ENCODE results near the gene CALB2.

CALB2 gene

DNA sequence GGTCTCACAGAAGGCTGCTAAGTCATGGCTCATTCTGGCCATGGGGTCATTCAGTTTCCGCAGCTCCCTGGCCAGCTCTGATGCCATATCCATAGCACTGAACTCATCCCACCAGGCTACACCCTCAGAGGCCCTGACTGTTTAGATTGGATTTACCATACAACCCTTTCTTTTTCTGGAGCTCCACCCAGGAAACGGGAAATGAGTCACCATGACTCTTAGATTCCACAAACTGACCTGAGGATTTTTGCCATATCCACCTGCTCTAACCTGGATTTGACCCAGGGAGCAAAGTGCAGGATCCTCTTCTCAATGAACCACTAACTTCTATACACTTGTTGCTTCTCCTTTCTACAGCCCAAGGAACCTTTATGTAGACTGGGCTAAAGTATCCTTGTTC, 20.3 kb upstream of the CALB2 start:
- H2AK5ac ChIP-seq (ENCODE audit: low read depth, low read length): no peak overlapping the region
- H2AFZ ChIP-seq (ENCODE audit: low read length): no peak overlapping the region
- H2BK120ac ChIP-seq (ENCODE audit: low read depth, low read length): no peak overlapping the region

DNA sequence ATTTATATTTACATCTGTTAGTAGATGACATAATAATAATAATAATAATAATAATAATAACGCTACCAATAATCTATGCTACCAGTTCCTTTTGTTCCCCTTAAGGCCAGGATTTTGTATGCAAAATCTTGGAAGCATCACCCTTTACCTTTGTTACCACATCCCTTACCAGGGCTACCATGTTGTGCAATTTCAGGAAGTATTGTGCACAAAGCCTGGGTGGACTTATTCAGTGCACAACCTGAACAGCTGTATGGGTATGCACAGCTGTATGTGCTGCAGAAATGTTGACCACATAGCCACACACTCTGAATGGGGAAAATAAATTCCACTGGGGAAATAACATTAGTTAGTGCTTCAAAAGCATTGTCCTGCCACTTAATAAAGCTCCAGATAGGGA, 19.9 kb upstream of the CALB2 start:
- Histone ChIP-seq H3K14ac (ENCODE audit: low read length) (no peak overlapping the region), H3K4ac (ENCODE audit: low read length) (no peak overlapping the region), H4K91ac (ENCODE audit: low read depth, low read length, poor library complexity) (no peak overlapping the region), H3K4me1 (ENCODE audit: control insufficient read depth in 2 of 2, insufficient read depth in 1 of 2, low read depth in 1 of 2, low read length in 2 of 2) (no peaks in the 10 kb centered on the region), H3K9me3 (replicated peaks in 1 of 2; ENCODE audit: control insufficient read depth in 2 of 2, insufficient read depth in 1 of 2, low read depth in 1 of 2, low read length in 2 of 2) (peaks cover 0 to 2% of the 10 kb centered on the region in 2 donors), H3K27me3 (ENCODE audit: control insufficient read depth in 3 of 3, insufficient read depth in 3 of 3, low read depth in 1 of 3, low read length in 3 of 3) (no peaks in the 10 kb centered on the region), H3K79me1 (ENCODE audit: low read depth, low read length) (no peaks in the 10 kb centered on the region), H3K23ac (ENCODE audit: low read depth, low read length, poor library complexity) (no peak overlapping the region), H2BK12ac (ENCODE audit: low read length) (no peak overlapping the region), H3K4me2 (ENCODE audit: insufficient read depth, low read length, poor library complexity, severe bottlenecking) (no peak overlapping the region), H2BK120ac (ENCODE audit: low read depth, low read length) (no peak overlapping the region), H2AFZ (ENCODE audit: low read length) (no peak overlapping the region), H2BK5ac (ENCODE audit: low read length) (no peak overlapping the region), H3K36me3 (replicated peaks in 1 of 2; ENCODE audit: control insufficient read depth in 2 of 2, insufficient read depth in 2 of 2, low read length in 2 of 2) (no peaks in the 10 kb centered on the region), H2BK15ac (ENCODE audit: low read length) (no peak overlapping the region), H3K4me3 (ENCODE audit: low read length in 2 of 2) (no peak overlapping the region), H2AK5ac (ENCODE audit: low read depth, low read length) (no peak overlapping the region), H3K9ac (ENCODE audit: low read depth, low read length, poor library complexity) (no peak overlapping the region), H4K8ac (ENCODE audit: low read depth, low read length) (no peak overlapping the region), H3K27ac (replicated peaks; ENCODE audit: low read length) (no peak overlapping the region), H3K18ac (ENCODE audit: low read length) (no peak overlapping the region)
- no CpG with 5 or more reads among the region's 1 CpG for WGBS, 2 donors (ENCODE audit: extremely low coverage in 2 of 2, insufficient read length in 2 of 2, insufficient replicate concordance in 1 of 2)
- DNase-seq (ENCODE audit: low spot score): no peak

More for the DNA sequence above, 20.3 kb upstream of the CALB2 start:
- Histone ChIP-seq H3K9me3 (replicated peaks in 1 of 2; ENCODE audit: control insufficient read depth in 2 of 2, insufficient read depth in 1 of 2, low read depth in 1 of 2, low read length in 2 of 2) (peaks cover 0 to 2% of the 10 kb centered on the region in 2 donors), H3K4me1 (ENCODE audit: control insufficient read depth in 2 of 2, insufficient read depth in 1 of 2, low read depth in 1 of 2, low read length in 2 of 2) (no peaks in the 10 kb centered on the region), H2BK15ac (ENCODE audit: low read length) (no peak overlapping the region), H3K36me3 (replicated peaks in 1 of 2; ENCODE audit: control insufficient read depth in 2 of 2, insufficient read depth in 2 of 2, low read length in 2 of 2) (no peaks in the 10 kb centered on the region), H2BK5ac (ENCODE audit: low read length) (no peak overlapping the region), H3K79me1 (ENCODE audit: low read depth, low read length) (no peaks in the 10 kb centered on the region), H4K8ac (ENCODE audit: low read depth, low read length) (no peak overlapping the region), H3K14ac (ENCODE audit: low read length) (no peak overlapping the region), H3K9ac (ENCODE audit: low read depth, low read length, poor library complexity) (no peak overlapping the region), H4K91ac (ENCODE audit: low read depth, low read length, poor library complexity) (no peak overlapping the region), H3K4me2 (ENCODE audit: insufficient read depth, low read length, poor library complexity, severe bottlenecking) (no peak overlapping the region), H3K23ac (ENCODE audit: low read depth, low read length, poor library complexity) (no peak overlapping the region), H3K27me3 (ENCODE audit: control insufficient read depth in 3 of 3, insufficient read depth in 3 of 3, low read depth in 1 of 3, low read length in 3 of 3) (no peaks in the 10 kb centered on the region), H3K27ac (replicated peaks; ENCODE audit: low read length) (no peak overlapping the region), H3K4me3 (ENCODE audit: low read length in 2 of 2) (no peak overlapping the region), H3K4ac (ENCODE audit: low read length) (no peak overlapping the region), H3K18ac (ENCODE audit: low read length) (no peak overlapping the region), H2BK12ac (ENCODE audit: low read length) (no peak overlapping the region)
- WGBS, 2 donors (ENCODE audit: extremely low coverage in 2 of 2, insufficient read length in 2 of 2, insufficient replicate concordance in 1 of 2): no CpG with 5 or more reads among the region's 2 CpGs
- no peak for DNase-seq (ENCODE audit: low spot score)

DNA sequence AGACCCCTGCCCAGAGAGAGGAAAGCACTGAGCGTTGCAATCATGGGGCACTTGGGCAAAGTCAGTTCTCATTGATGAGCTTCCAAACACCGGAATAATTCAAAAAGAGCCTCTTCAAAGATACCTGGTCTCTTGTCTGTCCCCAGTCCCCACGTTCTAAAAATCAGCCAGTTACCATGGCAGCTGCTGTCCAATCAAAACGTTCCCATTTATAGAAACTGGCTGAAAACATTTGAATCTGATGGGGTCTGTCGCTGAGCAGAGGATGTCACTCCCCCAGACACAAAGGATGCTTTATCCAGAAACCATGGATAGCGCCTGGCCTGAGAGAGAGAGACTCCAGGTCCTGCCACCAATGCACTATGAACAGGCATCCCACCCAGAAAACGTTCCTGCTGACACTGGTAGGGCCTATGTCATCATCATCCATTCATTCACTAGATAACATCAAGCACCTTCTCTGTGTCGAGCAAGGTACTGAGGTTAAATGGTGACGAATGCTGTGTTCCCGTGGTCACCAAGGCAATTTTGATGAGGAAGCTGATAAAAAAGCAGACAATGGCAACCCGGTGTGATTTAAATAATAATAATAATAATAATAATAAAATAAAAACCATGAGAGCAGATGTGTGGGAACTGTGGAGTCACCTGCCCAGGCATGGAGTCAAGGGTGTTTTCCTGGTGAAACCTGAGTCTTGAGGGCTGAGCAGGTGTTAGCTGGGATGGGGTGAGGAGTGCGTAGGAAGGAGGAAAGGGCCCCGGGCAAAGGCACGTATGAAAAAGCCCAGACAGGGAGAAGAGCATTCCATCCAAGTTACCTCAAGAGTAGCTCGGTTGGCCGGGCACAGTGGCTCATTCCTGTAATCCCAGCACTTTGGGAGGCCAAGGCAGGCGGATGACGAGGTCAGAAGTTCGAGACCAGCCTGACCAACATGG, 19.0 kb upstream of the CALB2 start:
- Histone ChIP-seq H3K27me3 (ENCODE audit: control insufficient read depth in 3 of 3, insufficient read depth in 3 of 3, low read depth in 1 of 3, low read length in 3 of 3) (no peaks in the 10 kb centered on the region), H4K91ac (ENCODE audit: low read depth, low read length, poor library complexity) (no peak overlapping the region), H3K14ac (ENCODE audit: low read length) (no peak overlapping the region), H3K4me1 (ENCODE audit: control insufficient read depth in 2 of 2, insufficient read depth in 1 of 2, low read depth in 1 of 2, low read length in 2 of 2) (peaks cover 0 to 2% of the 10 kb centered on the region in 2 donors), H2BK120ac (ENCODE audit: low read depth, low read length) (no peak overlapping the region), H3K36me3 (replicated peaks in 1 of 2; ENCODE audit: control insufficient read depth in 2 of 2, insufficient read depth in 2 of 2, low read length in 2 of 2) (no peaks in the 10 kb centered on the region), H3K9me3 (replicated peaks in 1 of 2; ENCODE audit: control insufficient read depth in 2 of 2, insufficient read depth in 1 of 2, low read depth in 1 of 2, low read length in 2 of 2) (peaks cover 0 to 2% of the 10 kb centered on the region in 2 donors), H2BK15ac (ENCODE audit: low read length) (no peak overlapping the region), H3K27ac (replicated peaks; ENCODE audit: low read length) (no peak overlapping the region), H3K18ac (ENCODE audit: low read length) (no peak overlapping the region), H3K79me1 (ENCODE audit: low read depth, low read length) (no peaks in the 10 kb centered on the region), H2BK5ac (ENCODE audit: low read length) (no peak overlapping the region), H3K4me3 (ENCODE audit: low read length in 2 of 2) (no peak overlapping the region), H3K4ac (ENCODE audit: low read length) (no peak overlapping the region), H3K23ac (ENCODE audit: low read depth, low read length, poor library complexity) (no peak overlapping the region), H2AK5ac (ENCODE audit: low read depth, low read length) (no peak overlapping the region), H4K8ac (ENCODE audit: low read depth, low read length) (no peak overlapping the region), H2AFZ (ENCODE audit: low read length) (no peak overlapping the region), H3K4me2 (ENCODE audit: insufficient read depth, low read length, poor library complexity, severe bottlenecking) (no peak overlapping the region), H2BK12ac (ENCODE audit: low read length) (no peak overlapping the region), H3K9ac (ENCODE audit: low read depth, low read length, poor library complexity) (peak overlapping the region; percentile 66)
- no peak for DNase-seq (ENCODE audit: low spot score)
- WGBS, 2 donors (ENCODE audit: extremely low coverage in 2 of 2, insufficient read length in 2 of 2, insufficient replicate concordance in 1 of 2): no CpG with 5 or more reads among the region's 19 CpGs

DNA sequence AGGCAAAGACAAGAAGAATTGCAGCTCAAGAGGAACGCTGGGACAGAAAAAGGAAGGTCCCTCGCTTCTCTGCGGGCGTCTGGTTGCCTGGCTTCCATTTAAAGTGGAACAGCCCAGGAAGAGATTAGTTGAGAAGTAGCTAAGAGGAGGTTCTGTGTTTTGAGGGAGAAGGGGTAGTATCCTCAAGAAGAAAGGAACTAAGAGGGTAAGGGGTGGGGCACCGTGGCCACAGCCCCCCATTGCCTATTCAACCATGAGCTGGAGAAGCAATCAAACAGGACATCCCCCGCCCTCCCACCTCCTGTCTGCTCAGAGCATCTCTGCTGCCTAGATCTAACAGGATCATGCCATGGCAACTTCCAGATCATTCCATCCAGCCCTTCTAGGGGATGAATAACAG, 18.1 kb upstream of the CALB2 start:
- Histone ChIP-seq H3K79me1 (ENCODE audit: low read depth, low read length) (no peaks in the 10 kb centered on the region), H3K9me3 (replicated peaks in 1 of 2; ENCODE audit: control insufficient read depth in 2 of 2, insufficient read depth in 1 of 2, low read depth in 1 of 2, low read length in 2 of 2) (peaks cover 0 to 2% of the 10 kb centered on the region in 2 donors), H2BK15ac (ENCODE audit: low read length) (no peak overlapping the region), H3K36me3 (replicated peaks in 1 of 2; ENCODE audit: control insufficient read depth in 2 of 2, insufficient read depth in 2 of 2, low read length in 2 of 2) (no peaks in the 10 kb centered on the region), H2AFZ (ENCODE audit: low read length) (no peak overlapping the region), H3K27ac (replicated peaks; ENCODE audit: low read length) (no peak overlapping the region), H3K4me1 (ENCODE audit: control insufficient read depth in 2 of 2, insufficient read depth in 1 of 2, low read depth in 1 of 2, low read length in 2 of 2) (peaks cover 3 to 10% of the 10 kb centered on the region in 2 donors), H3K4me2 (ENCODE audit: insufficient read depth, low read length, poor library complexity, severe bottlenecking) (no peak overlapping the region), H3K27me3 (ENCODE audit: control insufficient read depth in 3 of 3, insufficient read depth in 3 of 3, low read depth in 1 of 3, low read length in 3 of 3) (peaks cover 0 to 1% (median 0%) of the 10 kb centered on the region in 3 experiments), H2AK5ac (ENCODE audit: low read depth, low read length) (no peak overlapping the region), H3K4ac (ENCODE audit: low read length) (no peak overlapping the region), H4K91ac (ENCODE audit: low read depth, low read length, poor library complexity) (no peak overlapping the region), H3K9ac (ENCODE audit: low read depth, low read length, poor library complexity) (no peak overlapping the region), H3K18ac (ENCODE audit: low read length) (no peak overlapping the region), H4K8ac (ENCODE audit: low read depth, low read length) (no peak overlapping the region), H3K4me3 (ENCODE audit: low read length in 2 of 2) (no peak overlapping the region), H2BK120ac (ENCODE audit: low read depth, low read length) (no peak overlapping the region), H2BK5ac (ENCODE audit: low read length) (no peak overlapping the region), H3K23ac (ENCODE audit: low read depth, low read length, poor library complexity) (no peak overlapping the region), H3K14ac (ENCODE audit: low read length) (no peak overlapping the region), H2BK12ac (ENCODE audit: low read length) (no peak overlapping the region)
- DNase-seq (ENCODE audit: low spot score): no peak
- WGBS, 2 donors (ENCODE audit: extremely low coverage in 2 of 2, insufficient read length in 2 of 2, insufficient replicate concordance in 1 of 2): no CpG with 5 or more reads among the region's 6 CpGs
